Measurements from ENCODE around the gene SPRR2A.

- TF ChIP-seq POLR2AphosphoS5 (IDR thresholded peaks at IDR 0.05) (no peak), CTCF (IDR thresholded peaks at IDR 0.05) (no peak), POLR2A (IDR thresholded peaks at IDR 0.05) (no peak)
Observed at GRCh38 chr1:153024413-153024812, 32.9 kb downstream of the SPRR2A start.
